KOPT-K1 (cell line): ENCODE results near the gene FSTL4.

Experiments
- H3K27ac ChIP-seq: fragments of 200-600 bp; sonication (generic); 2 replicates; pipeline ENCODE4 v1.5.1; 2016; ENCODE audit warnings: antibody characterized with exemption, mild to moderate bottlenecking, low read depth, low read length; ENCODE audit not compliant: poor library complexity, severe bottlenecking
- H3K36me3 ChIP-seq: fragments of 200-600 bp; sonication (generic); 2 replicates; pipeline ENCODE4 v1.5.1; 2017; ENCODE audit warnings: antibody characterized with exemption, mild to moderate bottlenecking, low read length, moderate library complexity; ENCODE audit not compliant: insufficient read depth
- H3K9me3 ChIP-seq: fragments of 200-600 bp; sonication (generic); 2 replicates; pipeline ENCODE4 v1.5.1; 2017; ENCODE audit warnings: antibody characterized with exemption, low read length, mild to moderate bottlenecking; ENCODE audit not compliant: insufficient read depth, poor library complexity, severe bottlenecking

Gene FSTL4

GRCh38 chr5:133612249-133612860 is at the start of gene FSTL4:
Gene FSTL4, minus strand, starts transcription at chr5:133612541.
- peaks cover 19% of the 10 kb centered on the region for H3K9me3 ChIP-seq
- H3K27ac ChIP-seq: no peak within 1 kb of the TSS
- H3K36me3 ChIP-seq: no peaks in the 10 kb centered on the region

- H3K27ac ChIP-seq: no peak overlapping the region
- no peaks in the 10 kb centered on the region for H3K36me3 ChIP-seq
- no peaks in the 10 kb centered on the region for H3K9me3 ChIP-seq
Observed at GRCh38 chr5:133661389-133661788, 49.0 kb upstream of the FSTL4 start.

- no peaks in the 10 kb centered on the region for H3K9me3 ChIP-seq
Observed at GRCh38 chr5:133658327-133658726, 46.0 kb upstream of the FSTL4 start.

GRCh38 chr5:133657036-133657435 is 44.7 kb upstream of the FSTL4 start:
- no peaks in the 10 kb centered on the region for H3K36me3 ChIP-seq
- H3K9me3 ChIP-seq: no peaks in the 10 kb centered on the region
- no peak overlapping the region for H3K27ac ChIP-seq

More at GRCh38 chr5:133658327-133658726, 46.0 kb upstream of the FSTL4 start:
- no peak overlapping the region for H3K27ac ChIP-seq
- H3K36me3 ChIP-seq: no peaks in the 10 kb centered on the region

- Histone ChIP-seq H3K9me3 (no peaks in the 10 kb centered on the region), H3K36me3 (no peaks in the 10 kb centered on the region), H3K27ac (no peak overlapping the region)
Observed at GRCh38 chr5:133655966-133656365, 43.6 kb upstream of the FSTL4 start.

- Histone ChIP-seq H3K36me3 (no peaks in the 10 kb centered on the region), H3K9me3 (no peaks in the 10 kb centered on the region), H3K27ac (no peak overlapping the region)
Observed at GRCh38 chr5:133653760-133654049, 41.4 kb upstream of the FSTL4 start.

- Histone ChIP-seq H3K36me3 (no peaks in the 10 kb centered on the region), H3K27ac (no peak overlapping the region), H3K9me3 (no peaks in the 10 kb centered on the region)
Observed at GRCh38 chr5:133652951-133653759, 40.8 kb upstream of the FSTL4 start.

- H3K36me3 ChIP-seq: no peaks in the 10 kb centered on the region
- no peaks in the 10 kb centered on the region for H3K9me3 ChIP-seq
- no peak overlapping the region for H3K27ac ChIP-seq
Observed at GRCh38 chr5:133644000-133644865, 31.9 kb upstream of the FSTL4 start.

- no peaks in the 10 kb centered on the region for H3K36me3 ChIP-seq
- no peaks in the 10 kb centered on the region for H3K9me3 ChIP-seq
- no peak overlapping the region for H3K27ac ChIP-seq
Observed at GRCh38 chr5:133643365-133643764, 31.0 kb upstream of the FSTL4 start.

GRCh38 chr5:133642153-133642722 is 29.9 kb upstream of the FSTL4 start:
- H3K36me3 ChIP-seq: no peaks in the 10 kb centered on the region
- H3K27ac ChIP-seq: no peak overlapping the region
- H3K9me3 ChIP-seq: no peaks in the 10 kb centered on the region

GRCh38 chr5:133641683-133642082 is 29.3 kb upstream of the FSTL4 start:
- H3K27ac ChIP-seq: no peak overlapping the region
- no peaks in the 10 kb centered on the region for H3K9me3 ChIP-seq
- no peaks in the 10 kb centered on the region for H3K36me3 ChIP-seq

- Histone ChIP-seq H3K9me3 (no peaks in the 10 kb centered on the region), H3K36me3 (no peaks in the 10 kb centered on the region), H3K27ac (no peak overlapping the region)
Observed at GRCh38 chr5:133639850-133640528, 27.6 kb upstream of the FSTL4 start.

GRCh38 chr5:133638436-133638835 is 26.1 kb upstream of the FSTL4 start:
- H3K9me3 ChIP-seq: no peaks in the 10 kb centered on the region
- H3K36me3 ChIP-seq: no peaks in the 10 kb centered on the region
- H3K27ac ChIP-seq: no peak overlapping the region

- Histone ChIP-seq H3K36me3 (no peaks in the 10 kb centered on the region), H3K9me3 (no peaks in the 10 kb centered on the region), H3K27ac (no peak overlapping the region)
Observed at GRCh38 chr5:133637206-133637605, 24.9 kb upstream of the FSTL4 start.

GRCh38 chr5:133635051-133635450 is 22.7 kb upstream of the FSTL4 start:
- no peaks in the 10 kb centered on the region for H3K9me3 ChIP-seq
- no peaks in the 10 kb centered on the region for H3K36me3 ChIP-seq
- no peak overlapping the region for H3K27ac ChIP-seq
